ENCODE data around the gene ARNT2.

ARNT2 gene

DNA sequence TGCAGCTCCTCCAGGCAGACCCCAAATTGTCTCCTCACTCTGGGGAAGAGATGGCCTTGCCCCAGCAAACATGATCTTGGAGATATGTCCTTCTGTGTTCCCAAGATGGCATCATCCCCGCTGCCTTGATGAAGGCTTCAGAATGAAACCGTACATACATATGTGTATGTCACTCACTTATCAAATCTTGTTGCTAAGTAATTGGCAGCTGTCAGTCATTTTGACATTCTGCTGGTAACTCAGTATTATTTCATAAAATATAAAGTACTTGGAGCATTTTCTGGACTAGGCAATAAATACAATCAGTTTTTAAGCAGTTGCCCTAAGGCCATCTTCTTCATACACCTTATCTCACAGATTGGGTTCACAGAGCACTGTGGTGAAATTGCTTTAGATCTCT, 62.4 kb downstream of the ARNT2 start:
- no peak for DNase-seq (ENCODE audit: low read depth in 2 of 2)

DNA sequence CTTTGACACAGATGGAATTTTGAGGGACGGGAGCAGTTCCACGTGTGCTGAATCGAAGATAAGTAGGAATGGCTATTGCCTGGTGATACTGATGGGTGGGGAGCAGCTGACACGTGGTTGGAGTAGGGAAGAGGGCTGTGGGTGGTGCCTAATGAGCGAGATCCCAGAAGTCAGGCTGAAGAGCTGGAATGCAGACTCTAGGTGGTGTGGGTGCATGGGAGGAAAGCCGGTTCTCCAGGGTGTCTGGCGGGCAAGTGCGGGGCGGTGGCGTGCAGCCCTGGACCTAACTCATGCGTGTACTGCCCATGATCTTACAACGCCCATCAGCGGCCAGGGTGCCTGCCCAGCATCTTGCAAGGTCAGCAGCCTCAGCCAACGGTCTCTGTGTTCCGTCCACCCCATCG, 63.1 kb downstream of the ARNT2 start:
- DNase-seq (ENCODE audit: low read depth in 2 of 2) = no peak

DNA sequence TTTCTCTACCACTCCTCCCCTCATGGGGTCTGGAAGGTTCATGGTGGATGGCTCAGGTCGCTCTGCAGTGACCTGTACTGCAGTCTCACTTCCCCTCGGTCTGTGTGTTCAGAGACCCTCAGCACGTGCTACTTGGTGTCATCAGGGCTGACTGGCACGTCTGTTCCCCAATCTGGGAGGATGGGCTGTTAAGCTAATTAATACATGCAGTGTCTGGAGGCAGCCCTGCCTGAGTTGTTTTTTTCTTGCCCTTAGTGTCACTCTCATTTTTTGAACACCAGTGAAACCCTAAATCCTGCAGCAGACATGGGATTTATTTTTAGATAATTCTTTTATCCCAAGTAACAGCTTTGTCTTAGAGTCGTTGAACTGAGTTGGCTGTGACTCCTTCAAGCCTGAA, 64.6 kb downstream of the ARNT2 start:
- DNase-seq (ENCODE audit: low read depth in 2 of 2) = no peak

DNA sequence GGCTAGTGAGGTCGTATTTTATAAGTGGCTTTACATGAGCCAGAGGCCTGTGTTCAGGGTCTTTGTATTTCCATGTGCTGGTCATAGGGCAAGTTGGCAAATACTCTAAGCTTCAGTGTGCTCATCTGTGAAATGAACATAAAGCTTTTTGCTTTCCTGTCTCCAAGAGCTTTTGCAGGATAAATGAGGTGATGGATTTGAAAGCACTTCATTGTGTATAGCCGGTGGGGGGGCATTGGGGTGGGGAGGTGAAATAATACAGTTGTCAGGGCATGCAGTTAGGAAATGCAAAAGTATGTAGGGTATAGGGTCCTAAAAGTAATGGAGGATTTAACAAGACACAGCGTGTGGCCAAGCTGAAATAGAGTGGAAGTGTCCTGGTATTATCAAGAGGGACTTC, 67.7 kb downstream of the ARNT2 start:
- DNase-seq (ENCODE audit: low read depth in 2 of 2) = no peak

DNA sequence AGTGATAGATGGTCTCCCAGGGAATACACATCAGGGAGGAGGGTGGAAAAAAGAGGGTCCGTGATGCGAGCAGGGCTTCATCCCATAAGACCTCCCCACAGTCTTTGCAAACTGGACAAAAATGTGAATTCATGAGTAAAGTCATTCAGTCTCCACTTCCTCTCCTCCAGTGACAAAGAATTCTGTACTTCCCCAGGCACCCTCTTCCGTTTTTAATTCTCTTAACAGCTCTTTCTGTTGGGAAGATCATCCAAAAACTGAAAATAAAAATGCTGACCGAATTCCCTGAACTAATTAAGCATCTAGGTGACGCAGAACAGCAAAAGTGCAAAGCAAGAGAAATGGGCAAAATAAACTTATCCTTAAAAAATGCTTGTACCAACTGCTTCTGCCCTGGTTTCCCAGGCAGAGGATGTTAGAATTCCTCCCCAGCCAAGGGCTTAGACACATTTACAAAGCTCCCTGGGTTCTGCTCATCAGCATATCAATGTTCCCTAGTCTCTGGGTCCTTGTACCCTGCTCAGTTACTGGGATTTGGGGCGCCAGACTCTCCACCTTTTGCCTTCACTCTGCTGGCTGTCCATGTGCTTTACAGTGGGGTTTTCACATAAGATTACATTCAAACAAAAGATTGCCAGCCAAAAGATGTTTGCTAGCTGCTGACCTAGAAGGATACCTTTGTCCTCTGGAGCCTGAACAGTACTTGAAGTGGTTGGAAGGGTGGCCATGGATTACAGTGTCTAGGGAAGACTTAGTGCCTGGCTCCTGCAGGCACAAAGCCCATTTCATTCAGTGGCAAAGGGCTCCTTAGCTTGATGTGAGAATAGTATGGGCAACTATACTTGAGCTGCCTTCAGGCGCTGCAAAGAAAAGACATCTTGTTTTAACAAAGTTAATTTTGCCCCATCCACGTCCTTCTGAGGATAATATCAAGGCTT, 69.4 kb downstream of the ARNT2 start:
- DNase-seq (ENCODE audit: low read depth in 2 of 2) = no peak

DNA sequence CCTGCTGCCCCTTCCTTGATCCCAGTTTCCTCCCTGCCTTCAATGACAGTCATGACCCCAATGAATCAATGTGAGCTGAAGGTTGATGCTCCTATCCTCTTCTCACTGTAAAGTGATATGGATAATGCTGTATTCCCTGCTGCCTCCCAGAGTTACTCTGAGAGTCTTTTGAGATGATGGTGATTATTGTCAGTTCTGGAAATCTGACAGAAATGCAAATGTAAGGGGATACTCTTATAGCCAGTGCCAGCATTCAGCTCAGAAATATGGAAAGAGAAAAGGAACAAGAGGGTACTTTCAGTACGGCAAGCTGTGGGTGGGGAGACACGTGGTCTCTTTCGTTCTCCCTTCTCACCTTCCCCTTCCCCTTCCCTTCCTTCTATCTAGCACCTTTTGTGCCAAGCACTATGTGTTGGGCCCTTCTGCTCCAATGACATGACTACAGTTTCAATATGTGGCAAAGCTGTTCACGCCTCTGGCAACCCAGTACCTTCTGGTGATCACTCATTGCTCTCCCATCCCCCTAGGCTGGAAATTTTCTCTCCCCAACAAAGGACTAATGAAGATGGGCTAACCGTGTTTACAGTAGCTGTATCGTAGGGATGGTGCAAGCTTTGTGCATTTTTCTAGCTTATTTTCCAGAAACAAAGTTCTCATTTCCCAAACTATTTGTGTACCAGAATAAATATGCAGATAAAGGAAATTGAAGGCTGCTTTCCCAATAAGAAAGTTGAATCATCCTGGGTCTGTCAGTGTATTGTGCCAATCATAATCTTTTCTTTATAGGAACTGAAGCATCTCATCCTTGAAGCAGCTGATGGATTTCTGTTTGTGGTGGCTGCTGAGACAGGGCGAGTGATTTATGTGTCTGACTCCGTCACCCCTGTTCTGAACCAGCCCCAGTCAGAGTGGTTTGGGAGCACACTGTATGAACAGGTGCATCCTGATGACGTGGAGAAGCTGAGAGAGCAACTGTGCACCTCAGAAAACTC, 70.3 kb downstream of the ARNT2 start:
- DNase-seq (ENCODE audit: low read depth in 2 of 2) = no peak

DNA sequence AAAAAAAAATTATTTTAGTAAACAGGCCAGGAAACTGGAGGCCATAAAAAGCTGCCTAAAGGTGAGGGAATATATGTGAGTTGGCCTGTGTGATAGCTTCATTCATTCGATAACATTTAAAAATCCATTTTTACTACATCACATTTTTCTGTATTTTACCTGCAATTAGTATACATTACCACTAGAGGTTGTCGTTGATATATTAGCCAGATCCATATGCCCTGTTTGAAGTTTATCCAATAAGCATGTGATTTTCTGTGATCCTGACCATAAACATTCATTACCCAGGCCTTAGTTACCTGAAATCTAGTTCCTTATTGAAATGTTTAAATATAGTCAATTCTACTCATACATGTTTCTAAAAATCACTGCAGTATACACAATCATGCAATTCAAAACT, 71.4 kb downstream of the ARNT2 start:
- no peak for DNase-seq (ENCODE audit: low read depth in 2 of 2)

DNA sequence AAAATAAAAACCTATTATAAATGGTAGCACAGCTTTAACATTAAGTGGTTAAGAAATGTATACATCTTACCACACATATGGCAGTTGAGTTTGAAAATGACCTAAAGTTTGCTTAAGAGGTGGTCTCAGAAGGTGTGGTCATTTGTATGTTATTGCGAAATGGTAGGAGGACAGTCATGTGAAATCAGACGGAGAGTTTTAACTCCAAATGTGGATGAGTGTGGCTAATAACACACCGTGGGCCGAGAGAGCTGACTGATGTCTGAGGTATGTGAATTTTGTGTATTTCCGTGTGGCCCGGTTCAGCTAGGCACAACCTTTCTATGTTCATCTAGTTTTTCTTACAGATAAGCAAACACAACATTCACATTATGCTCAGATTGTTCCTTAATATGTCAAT, 71.9 kb downstream of the ARNT2 start:
- DNase-seq (ENCODE audit: low read depth in 2 of 2) = no peak

DNA sequence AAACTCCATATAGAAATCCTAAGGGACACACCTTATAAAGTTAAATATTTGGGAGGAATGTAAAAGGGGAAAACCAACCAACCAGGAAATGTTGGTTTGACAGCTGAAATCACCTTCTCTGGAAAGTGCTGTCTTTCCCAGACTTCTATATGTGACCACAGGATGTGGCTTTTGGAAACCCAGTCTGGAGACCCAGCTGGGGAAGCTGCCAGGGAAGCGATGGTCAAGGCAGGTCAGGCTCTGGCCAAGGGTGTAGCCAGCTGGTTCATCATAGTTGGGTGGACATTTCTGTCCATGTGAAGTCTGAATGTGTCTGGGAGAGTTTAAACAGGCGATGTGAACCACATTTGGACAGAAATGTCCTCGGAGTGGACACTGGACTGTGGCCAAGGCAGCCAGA, 73.9 kb downstream of the ARNT2 start:
- no peak for DNase-seq (ENCODE audit: low read depth in 2 of 2)

DNA sequence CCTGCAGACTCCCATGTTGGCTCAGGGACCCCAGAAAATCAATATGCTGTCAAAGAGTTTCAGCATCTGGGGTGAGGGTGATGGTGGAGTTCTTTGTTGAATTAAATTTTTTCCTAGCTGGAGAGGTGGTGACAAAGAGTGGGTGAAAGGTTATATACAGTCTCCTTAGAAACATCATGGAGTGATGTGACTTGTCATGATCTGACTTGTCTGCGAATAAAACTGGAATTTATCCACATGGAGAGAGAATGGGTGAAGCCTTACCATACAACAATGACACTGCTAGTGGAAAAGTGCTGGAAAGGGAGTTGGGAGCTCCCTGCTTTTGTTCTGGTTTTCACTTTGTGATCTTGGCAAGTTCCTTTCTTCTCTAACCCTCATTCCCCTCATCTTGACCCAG, 75.0 kb downstream of the ARNT2 start:
- no peak for DNase-seq (ENCODE audit: low read depth in 2 of 2)

DNA sequence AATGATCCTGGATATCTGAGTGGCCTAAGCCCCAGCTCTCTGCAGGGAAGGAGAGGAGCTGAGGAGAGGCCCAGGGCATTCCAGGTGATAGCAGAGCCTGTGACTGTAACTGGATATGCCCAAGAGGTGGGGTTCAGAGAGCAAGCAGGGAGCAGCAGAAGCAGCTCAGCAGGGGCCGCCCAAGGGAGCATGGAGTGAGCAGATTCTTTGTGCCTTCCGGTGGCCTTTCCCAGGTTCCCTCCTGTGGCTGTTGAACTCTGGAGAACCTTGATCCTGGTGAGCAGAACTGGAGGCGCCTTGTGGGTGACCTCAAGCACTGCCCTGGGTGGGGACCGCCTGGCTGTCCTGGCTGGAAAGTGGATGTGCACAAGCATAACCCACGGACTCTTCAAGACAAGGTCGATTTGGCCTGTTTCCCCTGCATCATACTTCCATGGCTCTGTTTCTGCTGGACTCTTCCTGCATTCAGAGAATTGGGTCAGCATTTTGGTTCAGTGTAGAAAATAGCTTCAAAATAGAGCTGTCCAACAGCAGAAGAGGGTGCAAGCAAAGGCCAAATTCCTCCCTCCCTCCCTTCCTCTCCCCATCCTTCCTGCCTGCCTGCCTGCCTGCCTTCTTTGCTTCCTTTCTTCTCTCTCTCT, 76.1 kb downstream of the ARNT2 start:
- no peak for DNase-seq (ENCODE audit: low read depth in 2 of 2)

DNA sequence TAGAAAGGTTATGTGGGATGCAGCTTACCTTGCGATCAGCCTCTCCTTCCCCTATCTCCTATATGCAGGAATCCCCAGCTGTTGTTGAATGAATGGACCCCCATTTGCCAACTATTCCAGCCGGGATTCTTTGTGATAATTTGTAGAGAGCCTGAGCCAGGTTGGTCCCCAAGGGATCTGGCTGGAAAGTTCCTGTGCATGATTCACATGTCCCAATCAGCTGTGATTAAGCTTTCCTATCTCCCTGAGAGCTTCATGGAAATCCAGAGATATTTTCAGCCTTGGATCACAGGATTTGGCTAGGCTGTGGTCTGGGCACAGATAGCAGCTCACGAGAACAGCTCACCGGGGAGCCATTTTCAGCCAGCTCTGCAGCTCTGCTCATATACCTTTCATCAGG, 76.7 kb downstream of the ARNT2 start:
- no peak for DNase-seq (ENCODE audit: low read depth in 2 of 2)

DNA sequence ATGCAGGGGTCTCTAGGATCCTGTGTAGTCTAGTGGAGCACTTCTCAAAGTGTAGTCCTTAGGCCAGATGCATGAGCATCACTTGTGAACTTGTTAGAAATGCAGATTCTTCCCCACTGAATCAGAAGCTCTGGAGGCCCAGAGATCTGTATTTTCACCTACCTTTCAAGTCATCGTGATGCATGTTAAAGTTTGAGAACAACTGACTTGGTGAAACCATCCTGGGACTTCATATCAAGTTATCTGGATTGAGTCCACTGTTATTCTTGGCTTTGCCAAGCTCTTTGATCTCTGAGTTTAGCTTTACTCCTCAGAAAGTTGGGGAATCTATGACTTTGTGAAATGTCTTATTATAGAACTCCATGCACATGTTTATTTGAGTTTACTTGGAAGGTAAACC, 78.5 kb downstream of the ARNT2 start:
- no peak for DNase-seq (ENCODE audit: low read depth in 2 of 2)

DNA sequence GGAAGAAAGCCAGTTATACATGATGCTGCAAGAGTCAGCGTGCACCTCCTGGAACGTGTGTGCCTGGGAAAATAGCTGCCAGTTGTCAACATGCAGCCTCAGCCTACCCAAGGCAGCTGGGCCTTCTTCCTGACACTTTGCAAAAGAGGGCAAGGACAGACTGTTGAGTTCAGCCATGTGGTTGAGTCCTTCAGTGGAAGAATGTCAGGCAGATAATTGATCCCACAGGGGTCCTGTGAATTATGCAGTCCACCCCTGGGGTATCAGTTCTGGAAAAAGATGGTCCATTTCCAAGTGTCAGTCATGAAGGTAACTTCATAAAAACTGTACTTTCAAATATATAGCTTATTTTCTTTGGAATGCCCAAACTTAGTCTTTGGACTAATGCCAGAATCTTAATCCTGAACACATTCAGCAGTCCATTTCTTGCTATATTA, 79.6 kb downstream of the ARNT2 start:
- DNase-seq (ENCODE audit: low read depth in 2 of 2) = no peak

DNA sequence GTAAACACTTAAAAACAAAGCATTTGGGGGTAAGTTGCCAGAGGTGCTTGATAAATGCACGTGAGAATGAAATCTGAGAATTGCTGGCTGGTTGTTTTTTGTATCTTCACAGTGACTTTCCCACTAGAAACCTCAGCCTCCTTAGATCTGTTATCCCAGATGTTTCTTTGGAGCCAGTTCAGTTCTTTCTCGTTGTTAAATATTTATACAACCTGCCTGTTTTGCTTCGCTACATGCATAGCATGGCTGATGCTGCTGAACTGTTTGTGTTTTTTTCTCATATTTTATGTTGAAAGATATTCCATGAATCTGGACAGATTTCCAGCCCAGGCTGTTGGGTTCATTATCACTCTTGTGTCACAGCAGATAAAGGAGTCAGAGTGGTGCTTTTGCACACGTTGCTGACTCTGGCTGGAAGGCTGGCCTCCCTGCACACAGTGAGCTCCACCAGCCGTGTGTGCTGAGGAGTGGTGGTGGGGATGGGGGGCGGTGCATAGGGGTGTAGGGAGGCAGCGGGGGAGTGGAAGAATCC, 80.2 kb downstream of the ARNT2 start:
- DNase-seq (ENCODE audit: low read depth in 2 of 2) = no peak

DNA sequence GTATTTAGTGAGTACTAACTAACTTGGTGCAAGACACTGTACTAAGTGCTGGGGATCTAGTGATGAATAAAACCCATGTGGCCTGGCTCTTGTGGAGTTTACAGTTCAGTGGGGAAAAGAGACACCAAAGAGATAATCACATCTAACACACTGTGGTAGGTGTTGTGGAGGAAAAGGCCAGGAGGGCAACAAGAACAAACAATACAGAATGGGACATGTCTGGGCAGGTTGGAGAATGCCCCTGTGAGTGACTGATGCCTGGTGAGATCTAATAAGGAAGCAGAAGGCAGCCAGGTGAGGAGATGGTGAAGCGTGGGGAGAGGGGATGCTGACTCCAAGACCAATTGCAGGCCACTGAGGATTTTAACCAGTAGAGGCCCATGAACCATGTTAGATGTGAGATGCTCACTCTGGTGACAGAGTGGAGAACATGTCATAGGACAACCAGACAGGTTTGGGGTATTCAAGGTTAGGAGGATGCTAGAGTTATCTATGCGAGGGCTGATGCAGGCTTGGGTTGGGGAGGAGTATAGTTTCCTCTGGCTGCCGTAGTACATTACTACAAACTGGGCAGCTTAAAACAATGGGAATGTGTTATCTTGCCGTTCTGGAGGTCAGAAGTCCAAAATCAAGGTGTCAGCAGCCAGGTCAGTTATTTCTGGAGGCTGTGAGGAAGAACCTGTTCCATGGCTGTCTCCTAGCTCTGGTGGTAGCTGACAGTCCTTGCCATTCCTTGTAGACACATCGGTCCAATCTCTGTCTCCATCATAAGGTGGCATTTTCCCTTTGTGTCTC, 81.4 kb downstream of the ARNT2 start:
- no peak for DNase-seq (ENCODE audit: low read depth in 2 of 2)

DNA sequence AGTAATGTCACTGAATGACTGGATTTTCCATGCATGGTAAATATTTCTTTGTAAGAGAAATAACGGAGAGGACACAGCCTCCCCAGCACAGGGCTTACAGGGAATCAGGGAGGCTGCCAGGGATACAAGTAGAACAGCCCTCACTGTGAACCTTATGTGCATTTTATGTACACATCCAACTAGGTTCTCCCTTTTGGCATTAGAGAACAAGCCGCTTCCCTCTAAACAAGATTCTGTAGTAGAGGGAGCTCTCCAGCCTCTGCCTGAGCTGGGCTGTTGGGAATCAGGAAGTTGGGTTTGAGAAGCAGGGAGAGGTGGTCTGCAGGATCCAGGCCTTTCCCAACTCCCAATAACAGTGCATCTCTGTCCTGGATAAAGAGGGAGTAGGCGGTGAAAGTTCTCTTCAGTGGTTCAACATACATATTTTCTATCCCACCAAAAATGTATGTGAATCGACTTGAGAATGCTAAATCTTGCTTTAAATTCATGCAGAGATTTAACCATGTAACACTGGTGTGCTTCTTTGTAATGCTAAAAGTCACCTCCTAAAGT, 83.7 kb downstream of the ARNT2 start:
- DNase-seq (ENCODE audit: low read depth in 2 of 2) = no peak

DNA sequence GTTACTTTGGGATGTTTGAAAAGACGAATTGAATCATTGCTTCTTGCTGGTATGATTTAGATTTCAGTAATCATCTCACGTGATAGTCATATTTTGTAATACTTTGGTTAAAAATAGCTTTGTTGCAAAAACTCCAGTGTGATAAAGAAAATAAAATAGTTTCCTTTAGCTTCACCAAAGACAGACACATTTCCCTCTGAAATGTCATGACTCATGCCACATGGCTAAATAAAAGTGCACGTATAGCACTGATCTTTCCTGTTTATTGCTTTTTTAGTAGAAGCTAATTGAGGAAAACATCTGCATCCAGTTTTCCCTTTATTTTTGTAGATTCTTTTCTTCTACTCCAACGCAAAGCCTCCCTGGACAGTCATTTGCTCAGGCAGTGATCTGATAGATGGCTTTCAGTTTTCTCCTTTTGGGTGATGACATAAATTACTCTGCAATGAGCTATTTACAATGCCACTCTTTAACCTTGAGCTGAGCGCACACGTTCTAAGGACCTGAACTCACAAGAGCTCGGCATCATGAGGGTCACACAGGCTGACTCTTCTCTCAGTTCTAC, 84.9 kb downstream of the ARNT2 start:
- no peak for DNase-seq (ENCODE audit: low read depth in 2 of 2)

DNA sequence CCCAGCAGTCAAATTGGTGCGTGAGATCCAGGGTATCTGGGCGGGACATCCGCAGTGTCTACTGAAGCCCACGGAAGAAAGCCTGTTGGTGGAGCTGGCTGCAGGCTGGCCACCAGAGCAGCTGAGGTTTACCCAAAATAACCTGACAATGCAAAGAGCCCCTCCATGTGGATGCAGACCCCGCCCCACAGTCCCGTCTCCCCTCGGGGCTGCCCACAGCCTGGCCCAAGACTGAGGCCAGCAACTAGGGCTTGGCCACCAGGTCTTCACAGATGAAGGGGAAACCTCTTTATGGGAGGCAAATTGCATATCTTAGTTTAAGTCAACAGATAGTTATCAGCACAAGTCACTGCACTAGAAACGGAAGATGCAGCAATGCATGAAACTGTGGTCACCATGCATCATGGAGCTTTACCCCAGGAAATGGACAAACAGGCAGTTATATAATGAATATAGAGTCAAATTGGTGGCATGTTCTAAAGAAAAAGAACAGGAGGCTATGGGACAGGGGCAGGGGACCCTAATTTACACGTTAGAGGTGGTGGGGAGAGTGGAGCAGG, 86.3 kb downstream of the ARNT2 start:
- no peak for DNase-seq (ENCODE audit: low read depth in 2 of 2)

Data from stimulated activated CD4-positive, alpha-beta T cell treated with anti-CD3 and anti-CD28 coated beads, Interleukin-15, amount 100 ng/mL, for 48 hours (primary cell).